Hepatocyte (in vitro differentiated cells): ENCODE data around the gene DIAPH3. TPM values are rescaled to one million over a fixed set of nuclear protein-coding genes. Genes with fewer than 3 reads are reported as not detected.

Experiments
- DNase-seq: peaks from one replicate; pipeline ENCODE4 v3.0.0-alpha.2; 2016; ENCODE audit warnings: low spot score
- H2AFZ ChIP-seq: fragments of 200-600 bp; sonication (generic); 2 replicates; pipeline ENCODE4 v1.6.0; 2016; ENCODE audit warnings: antibody characterized with exemption, mild to moderate bottlenecking
- H3K27ac ChIP-seq: fragments of 200-600 bp; sonication (generic); 2 replicates; pipeline ENCODE4 v1.5.1; 2016; ENCODE audit warnings: mild to moderate bottlenecking
- H3K27me3 ChIP-seq: fragments of 200-600 bp; sonication (generic); 2 replicates; pipeline ENCODE4 v1.6.1; 2016
- H3K36me3 ChIP-seq: fragments of 200-600 bp; sonication (generic); replicated peaks from 2 replicates; pipeline ENCODE4 v1.5.1; 2016; ENCODE audit warnings: low read depth; ENCODE audit not compliant: insufficient read depth
- H3K4me1 ChIP-seq: fragments of 200-600 bp; sonication (generic); 2 replicates; pipeline ENCODE4 v1.5.1; 2016; ENCODE audit warnings: mild to moderate bottlenecking, moderate library complexity; ENCODE audit not compliant: insufficient read depth
- H3K4me2 ChIP-seq: fragments of 200-600 bp; sonication (generic); 2 replicates; pipeline ENCODE4 v1.6.0; 2016
- H3K4me3 ChIP-seq: fragments of 200-600 bp; sonication (generic); 2 replicates; pipeline ENCODE4 v1.5.1; 2016; ENCODE audit warnings: mild to moderate bottlenecking
- H3K79me2 ChIP-seq: fragments of 200-600 bp; sonication (generic); 2 replicates; pipeline ENCODE4 v1.6.0; 2017; ENCODE audit warnings: mild to moderate bottlenecking
- H3K9me2 ChIP-seq: fragments of 200-600 bp; sonication (generic); replicated peaks from 2 replicates; pipeline ENCODE4 v1.6.0; 2017; ENCODE audit warnings: mild to moderate bottlenecking; ENCODE audit not compliant: insufficient read depth
- H3K9me3 ChIP-seq: fragments of 200-600 bp; sonication (generic); 2 replicates; pipeline ENCODE4 v1.5.1; 2016; ENCODE audit warnings: low read depth, mild to moderate bottlenecking
- H4K20me1 ChIP-seq: fragments of 200-600 bp; sonication (generic); 2 replicates; pipeline ENCODE4 v1.6.0; 2016; ENCODE audit warnings: mild to moderate bottlenecking; ENCODE audit not compliant: insufficient read depth, poor library complexity, severe bottlenecking
- CTCF ChIP-seq: fragments of 200-600 bp; sonication (generic); IDR thresholded peaks from 2 replicates; pipeline ENCODE4 v1.5.1; 2016; ENCODE audit warnings: antibody characterized with exemption, mild to moderate bottlenecking; ENCODE audit not compliant: poor library complexity
- EZH2 ChIP-seq: fragments of 200-600 bp; sonication (generic); IDR thresholded peaks from 2 replicates; pipeline ENCODE4 v1.6.1; 2016; ENCODE audit warnings: antibody characterized with exemption, mild to moderate bottlenecking, borderline replicate concordance
- EZH2phosphoT487 ChIP-seq: fragments of 200-600 bp; sonication (generic); IDR thresholded peaks from one replicate; pipeline ENCODE4 v1.6.1; 2018; ENCODE audit warnings: antibody characterized with exemption, mild to moderate bottlenecking, low read depth, moderate library complexity; ENCODE audit not compliant: unreplicated experiment, severe bottlenecking
- WGBS: methylation state at CpG from one replicate; pipeline ENCODE4 v1.1.6; 2016; ENCODE audit warnings: low lambda C conversion rate; ENCODE audit errors: missing lambda C conversion rate; 5-methylcytosine and 5-hydroxymethylcytosine counted together
- polyA plus RNA-seq: library from polyadenylated mRNA; unstranded; fragments of >200 nt; fragmentation: Nextera tagmentation; extraction: Ambion mirVana; gene quantifications from 2 replicates; pipeline ENCODE4 v1.2.1, GENCODE V29; 2016
- total RNA-seq: library from RNA; depleted of rRNA; stranded (reverse); fragments of >200 nt; gene quantifications from 2 replicates; pipeline ENCODE4 v1.2.3, GENCODE V29; 2014

The DIAPH3 gene
- total and polyA plus RNA-seq, 2 experiments from 2014 or later, result 4.7 to 7.9 TPM

GRCh38 chr13:59835569-59835968, 328.2 kb downstream of the DIAPH3 start:
- Histone ChIP-seq H3K9me2 (no peaks in the 10 kb centered on the region), H3K36me3 (no peaks in the 10 kb centered on the region), H3K27me3 (no peaks in the 10 kb centered on the region), H3K27ac (peak overlapping the region; percentile 26), H3K4me3 (no peak overlapping the region), H3K4me1 (no peaks in the 10 kb centered on the region), H4K20me1 (no peaks in the 10 kb centered on the region), H3K79me2 (no peaks in the 10 kb centered on the region), H3K9me3 (no peaks in the 10 kb centered on the region), H3K4me2 (no peak overlapping the region), H2AFZ (no peak overlapping the region)
- WGBS, result 49% methylated on average over 2 of the region's 2 CpGs
- DNase-seq, result no peak
- TF ChIP-seq EZH2 (no peak), EZH2phosphoT487 (no peak), CTCF (no peak)

GRCh38 chr13:59834801-59835200, 328.9 kb downstream of the DIAPH3 start:
- Histone ChIP-seq H3K4me3 (no peak overlapping the region), H4K20me1 (no peaks in the 10 kb centered on the region), H3K4me1 (no peaks in the 10 kb centered on the region), H3K27ac (peak overlapping the region; percentile 26), H3K36me3 (no peaks in the 10 kb centered on the region), H3K9me2 (no peaks in the 10 kb centered on the region), H3K4me2 (no peak overlapping the region), H2AFZ (no peak overlapping the region), H3K79me2 (no peaks in the 10 kb centered on the region), H3K27me3 (no peaks in the 10 kb centered on the region), H3K9me3 (no peaks in the 10 kb centered on the region)
- TF ChIP-seq CTCF (no peak), EZH2phosphoT487 (no peak)
- no peak for DNase-seq

- H3K9me3 ChIP-seq, result no peaks in the 10 kb centered on the region
- no peaks in the 10 kb centered on the region for H3K9me2 ChIP-seq
- TF ChIP-seq EZH2phosphoT487, result no peak
- no peak for TF ChIP-seq EZH2
- TF ChIP-seq CTCF, result no peak
These were observed 334.0 kb downstream of the DIAPH3 start for GRCh38 chr13:59829690-59830089.

GRCh38 chr13:59823486-59823885, 340.2 kb downstream of the DIAPH3 start:
- Histone ChIP-seq H3K27ac (no peak overlapping the region), H2AFZ (no peak overlapping the region), H3K79me2 (no peaks in the 10 kb centered on the region), H3K9me3 (no peaks in the 10 kb centered on the region), H3K9me2 (no peaks in the 10 kb centered on the region), H3K4me3 (no peak overlapping the region), H4K20me1 (no peaks in the 10 kb centered on the region), H3K27me3 (no peaks in the 10 kb centered on the region), H3K4me2 (no peak overlapping the region), H3K4me1 (no peaks in the 10 kb centered on the region), H3K36me3 (no peaks in the 10 kb centered on the region)
- WGBS, result 72% methylated on average over 1 of the region's 1 CpG
- DNase-seq, result no peak
- TF ChIP-seq EZH2 (no peak), EZH2phosphoT487 (no peak), CTCF (no peak)

More at GRCh38 chr13:59829690-59830089, 334.0 kb downstream of the DIAPH3 start:
- no peak overlapping the region for H3K4me2 ChIP-seq
- H3K79me2 ChIP-seq, result no peaks in the 10 kb centered on the region
- H3K27me3 ChIP-seq, result no peaks in the 10 kb centered on the region
- H3K36me3 ChIP-seq, result no peaks in the 10 kb centered on the region
- no peak for DNase-seq
- H4K20me1 ChIP-seq, result no peaks in the 10 kb centered on the region
- H3K4me1 ChIP-seq, result no peaks in the 10 kb centered on the region
- H3K4me3 ChIP-seq, result no peak overlapping the region
- no peak overlapping the region for H3K27ac ChIP-seq
- no peak overlapping the region for H2AFZ ChIP-seq
